Activated CD4-positive, alpha-beta T cell treated with anti-CD3 and anti-CD28 coated beads, Interleukin-2, amount 50 U/mL, for 4 hours (primary cell): ENCODE measurements around the gene IFNAR1.
"Not testable (repeated sequence)": the region's sequence is repeated elsewhere in the genome, so short reads cannot be mapped to it uniquely, and the experiment has no call there.

Source experiments
- DNase-seq, 2 experiments: peaks; one replicate each; pipeline ENCODE4 v3.0.0-alpha.2; 2020

IFNAR1 gene

GRCh38 chr21:33350676-33351075 lies 25.9 kb downstream of the IFNAR1 start:
- DNase-seq = no peak

GRCh38 chr21:33355355-33355754 lies 30.6 kb downstream of the IFNAR1 start:
- DNase-seq = no peak

GRCh38 chr21:33355996-33356395 lies 31.2 kb downstream of the IFNAR1 start:
- DNase-seq = no peak

GRCh38 chr21:33357177-33357576 lies 32.4 kb downstream of the IFNAR1 start:
- DNase-seq = no peak

DNA sequence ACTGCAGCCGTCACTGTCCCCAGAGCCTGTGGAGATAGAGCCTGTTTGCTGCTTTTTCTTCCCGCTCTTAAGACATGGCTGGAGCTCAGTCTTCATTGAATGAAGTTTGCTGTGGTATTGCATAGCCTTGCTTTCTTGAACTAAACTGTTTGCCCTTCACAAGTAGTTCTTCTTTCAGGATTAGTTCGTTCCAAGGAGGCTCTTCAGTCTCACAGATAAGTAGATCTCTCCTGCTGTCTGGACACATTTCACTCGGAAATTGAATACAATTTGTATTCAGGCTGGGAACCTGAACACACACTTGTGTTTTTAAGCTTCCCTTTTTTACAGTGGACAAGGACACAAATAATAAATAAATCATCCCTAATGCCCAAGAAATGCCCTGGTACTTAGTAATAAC lies 34.7 kb downstream of the IFNAR1 start:
- DNase-seq = no peak

- DNase-seq = no peak
Observed at GRCh38 chr21:33360281-33360680, 35.5 kb downstream of the IFNAR1 start.

DNA sequence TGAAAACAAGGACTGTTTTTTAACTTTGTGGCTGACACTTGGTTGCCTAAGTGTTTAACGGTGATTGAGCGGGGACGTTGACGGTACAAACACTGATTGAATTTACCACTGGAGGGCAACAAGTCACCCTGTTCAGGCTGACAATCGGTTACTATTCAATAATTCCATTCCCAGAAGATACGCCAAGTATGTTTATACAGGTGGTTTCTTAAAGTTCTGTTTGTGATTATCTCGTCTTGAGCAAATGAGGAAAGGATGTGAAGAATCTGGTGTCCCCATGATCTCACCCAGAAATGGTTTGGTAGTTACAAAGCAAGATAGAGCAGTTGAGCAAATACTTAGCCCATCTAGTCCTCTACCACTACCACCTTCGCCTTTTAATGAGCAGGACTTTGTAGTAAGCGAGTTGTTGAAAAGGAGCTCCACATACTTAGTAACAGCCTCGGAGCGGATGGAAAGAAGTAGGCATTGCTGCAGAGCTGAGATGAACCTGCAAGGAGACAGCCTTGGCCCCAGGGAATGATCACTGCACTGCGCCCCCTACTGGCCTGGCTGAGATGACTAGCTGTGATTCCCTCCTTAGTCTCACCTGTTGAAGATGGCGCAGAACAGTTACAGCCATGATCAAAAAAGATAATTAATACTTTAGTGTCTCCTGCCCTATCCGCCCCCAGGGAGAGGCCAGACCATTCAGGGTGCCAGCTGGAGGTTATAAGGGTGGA lies 36.3 kb downstream of the IFNAR1 start:
- DNase-seq = peak; percentile 88 to 92

- peak; percentile 52 to 56 for DNase-seq
Observed at GRCh38 chr21:33362044-33362555, 37.3 kb downstream of the IFNAR1 start.

DNA sequence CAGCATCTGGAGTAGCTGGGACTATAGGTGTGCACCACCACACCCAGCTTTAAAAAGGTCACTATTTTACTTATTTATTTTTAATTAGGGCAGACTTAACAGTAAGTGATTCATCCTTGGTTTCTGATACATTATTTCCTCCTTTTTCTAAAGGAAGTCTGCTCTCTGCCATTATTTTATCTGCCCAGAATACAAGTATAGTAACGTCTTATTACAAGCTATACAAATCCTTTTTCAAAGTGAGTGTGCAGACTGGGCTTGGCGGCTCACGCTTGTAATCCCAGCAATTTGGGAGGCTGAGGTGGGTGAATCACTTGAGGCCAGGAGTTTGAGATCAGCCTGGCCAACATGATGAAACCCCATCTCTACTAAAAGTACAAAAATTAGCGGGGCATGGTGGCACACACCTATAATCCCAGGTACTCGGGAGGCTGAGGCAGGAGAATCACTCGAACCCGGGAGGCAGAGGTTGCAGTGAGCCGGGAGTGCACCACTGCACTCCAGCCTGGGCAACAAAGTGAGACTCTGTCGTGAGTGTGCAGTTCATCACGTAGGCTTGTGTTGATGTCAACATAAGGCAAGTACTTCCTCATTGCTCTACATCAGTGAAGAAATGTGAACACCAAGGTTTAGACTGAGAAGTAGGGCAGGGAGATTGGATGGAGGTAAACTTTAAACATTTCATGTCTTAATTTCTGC lies 39.3 kb downstream of the IFNAR1 start:
- DNase-seq = not testable (repeated sequence)

- DNase-seq = no peak
Observed at GRCh38 chr21:33364830-33365229, 40.1 kb downstream of the IFNAR1 start.

DNA sequence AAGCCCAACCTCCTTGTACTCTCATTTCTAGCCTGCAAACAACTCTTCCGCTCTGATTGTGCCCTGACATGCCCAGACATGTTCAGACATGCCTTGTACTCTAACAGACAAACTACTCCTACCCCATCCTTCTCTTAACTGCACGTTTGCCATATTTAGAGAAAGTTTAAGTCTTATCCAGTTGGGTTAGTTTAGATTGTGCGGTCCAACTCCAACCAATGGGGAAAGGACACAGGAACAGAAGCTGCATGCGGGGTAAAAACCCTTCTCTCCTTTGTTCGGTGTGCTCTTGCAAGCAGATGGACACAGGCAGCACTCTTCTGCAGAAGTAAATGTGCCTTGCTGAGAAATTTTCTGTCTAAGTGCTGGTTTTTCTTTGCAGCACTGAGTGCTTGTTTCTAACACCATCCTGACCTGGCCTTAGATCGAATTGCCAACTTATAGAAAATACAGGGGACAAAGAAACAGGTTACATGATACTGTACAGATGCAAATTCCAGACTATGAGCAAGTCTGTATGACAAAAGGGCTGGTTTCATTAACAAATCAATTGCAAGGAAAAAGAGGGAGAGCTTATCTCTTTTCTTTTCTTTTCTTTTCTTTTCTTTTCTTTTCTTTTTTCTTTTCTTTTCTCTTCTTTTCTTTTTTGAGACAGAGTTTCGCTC lies 42.7 kb downstream of the IFNAR1 start:
- DNase-seq = no peak

- DNase-seq = no peak
Observed at GRCh38 chr21:33368124-33368523, 43.4 kb downstream of the IFNAR1 start.

- DNase-seq = no peak
Observed at GRCh38 chr21:33368576-33368975, 43.8 kb downstream of the IFNAR1 start.

- no peak for DNase-seq
Observed at GRCh38 chr21:33369586-33369985, 44.8 kb downstream of the IFNAR1 start.

- DNase-seq = no peak
Observed at GRCh38 chr21:33370305-33370704, 45.5 kb downstream of the IFNAR1 start.

DNA sequence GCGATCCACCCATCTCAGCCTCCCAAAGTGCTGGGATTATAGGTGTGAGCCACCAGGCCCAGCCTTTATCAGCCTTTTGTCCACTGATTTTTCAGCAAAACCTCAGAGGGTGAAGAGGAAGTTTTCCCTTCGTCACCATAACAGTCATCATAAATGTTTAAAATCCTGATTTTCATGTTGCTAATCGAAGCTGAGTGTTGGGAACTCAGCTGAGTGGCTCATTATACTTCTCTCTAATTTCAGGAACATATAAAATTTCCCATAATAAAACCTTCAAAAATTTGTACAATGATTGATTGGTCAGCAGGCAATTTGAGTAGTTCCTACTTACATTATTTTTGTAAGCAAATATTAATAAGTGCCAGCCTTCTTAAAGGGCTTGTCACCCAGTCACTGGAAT lies 46.6 kb downstream of the IFNAR1 start:
- DNase-seq = no peak

GRCh38 chr21:33372582-33372981 lies 47.8 kb downstream of the IFNAR1 start:
- no peak for DNase-seq

DNA sequence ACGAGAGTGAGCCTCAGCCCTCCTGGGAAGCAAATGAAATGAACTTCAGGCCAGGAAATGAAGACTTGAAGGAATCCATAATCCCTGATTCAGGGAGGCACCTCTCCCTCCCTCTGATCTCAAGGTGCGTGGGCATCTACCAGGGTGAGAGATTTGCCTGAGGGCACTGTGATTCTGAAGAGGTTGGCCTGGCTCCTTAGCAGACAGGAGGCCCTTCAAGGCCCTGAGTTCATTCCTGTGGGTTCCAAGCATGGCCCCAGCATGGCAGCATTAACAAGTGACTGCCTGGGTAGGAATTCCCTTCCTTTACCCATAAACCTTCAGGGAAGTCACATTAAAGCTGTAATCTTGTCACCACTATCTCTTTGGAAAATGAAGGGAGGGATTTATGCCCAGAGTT lies 48.7 kb downstream of the IFNAR1 start:
- no peak for DNase-seq

DNA sequence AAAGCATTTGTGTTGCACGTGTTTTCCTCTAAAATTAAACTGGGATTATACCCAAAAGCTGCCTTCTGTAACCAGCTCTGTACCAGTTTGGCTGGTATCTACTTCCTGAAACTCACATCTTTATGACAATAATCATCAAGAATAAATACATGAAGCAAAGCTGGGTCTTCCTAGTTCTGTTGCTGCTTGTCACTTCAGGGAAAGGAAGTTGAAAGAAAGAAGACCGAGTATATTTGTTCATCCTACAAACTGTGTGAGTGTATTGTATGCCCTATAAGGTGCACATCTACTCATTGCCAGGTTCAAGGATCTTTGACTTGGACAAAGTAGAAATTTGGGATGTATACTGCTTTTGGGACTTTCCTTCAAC lies 49.3 kb downstream of the IFNAR1 start:
- DNase-seq = no peak

DNA sequence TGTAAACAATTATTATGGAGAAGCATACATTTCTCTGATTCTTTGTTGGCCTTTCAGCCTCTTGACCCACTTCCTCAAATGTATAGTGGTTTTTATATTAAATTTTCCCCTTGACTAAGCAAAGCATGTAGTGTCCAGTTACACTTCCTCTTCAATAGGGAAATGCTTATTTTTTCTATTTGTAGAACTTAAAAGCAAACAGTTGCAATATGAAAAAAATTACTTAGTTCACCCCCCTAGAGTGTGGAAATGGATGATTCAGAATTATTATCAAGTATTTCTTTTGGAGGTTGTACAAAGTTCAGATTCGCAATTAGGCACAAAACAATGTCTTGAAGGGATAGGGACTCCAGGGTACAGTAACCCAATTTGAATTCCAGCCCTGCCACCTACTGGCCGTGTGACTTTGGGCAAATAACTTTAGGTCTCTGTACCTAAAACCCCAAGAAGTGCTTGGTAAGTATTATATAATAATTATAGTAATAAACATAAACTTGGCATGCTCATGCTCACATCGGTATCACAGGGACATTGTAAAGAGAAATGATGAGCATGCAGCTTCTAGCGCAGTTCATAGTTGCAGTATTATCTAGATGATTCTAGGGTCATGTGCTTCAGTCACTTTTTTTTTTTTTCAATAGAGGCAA lies 49.8 kb downstream of the IFNAR1 start:
- peak; percentile 58 to 64 for DNase-seq

DNA sequence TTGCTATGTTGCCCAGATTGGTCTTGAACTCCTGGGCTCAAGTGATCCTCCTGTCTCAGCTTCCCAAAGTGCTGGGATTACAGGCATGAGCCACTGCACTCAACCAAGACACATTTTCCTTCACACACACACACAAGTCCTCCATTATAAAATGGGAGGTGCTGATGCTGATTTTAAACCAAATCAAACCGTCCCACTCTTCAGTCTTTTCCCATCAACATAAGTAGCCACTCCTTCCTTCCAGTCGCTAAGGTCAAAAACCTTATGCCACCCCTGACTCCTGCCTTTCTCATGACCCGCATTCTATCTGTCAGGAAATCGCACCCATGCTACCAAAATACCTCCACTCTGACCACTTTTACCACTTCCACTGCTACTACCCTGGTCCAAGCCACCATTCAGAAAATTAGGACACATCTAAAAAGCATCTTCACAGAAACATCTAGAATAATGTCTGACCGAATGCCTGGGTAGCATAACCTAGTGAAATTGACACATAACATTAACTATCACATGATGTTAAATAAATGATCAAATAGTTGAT lies 50.4 kb downstream of the IFNAR1 start:
- no peak for DNase-seq

DNA sequence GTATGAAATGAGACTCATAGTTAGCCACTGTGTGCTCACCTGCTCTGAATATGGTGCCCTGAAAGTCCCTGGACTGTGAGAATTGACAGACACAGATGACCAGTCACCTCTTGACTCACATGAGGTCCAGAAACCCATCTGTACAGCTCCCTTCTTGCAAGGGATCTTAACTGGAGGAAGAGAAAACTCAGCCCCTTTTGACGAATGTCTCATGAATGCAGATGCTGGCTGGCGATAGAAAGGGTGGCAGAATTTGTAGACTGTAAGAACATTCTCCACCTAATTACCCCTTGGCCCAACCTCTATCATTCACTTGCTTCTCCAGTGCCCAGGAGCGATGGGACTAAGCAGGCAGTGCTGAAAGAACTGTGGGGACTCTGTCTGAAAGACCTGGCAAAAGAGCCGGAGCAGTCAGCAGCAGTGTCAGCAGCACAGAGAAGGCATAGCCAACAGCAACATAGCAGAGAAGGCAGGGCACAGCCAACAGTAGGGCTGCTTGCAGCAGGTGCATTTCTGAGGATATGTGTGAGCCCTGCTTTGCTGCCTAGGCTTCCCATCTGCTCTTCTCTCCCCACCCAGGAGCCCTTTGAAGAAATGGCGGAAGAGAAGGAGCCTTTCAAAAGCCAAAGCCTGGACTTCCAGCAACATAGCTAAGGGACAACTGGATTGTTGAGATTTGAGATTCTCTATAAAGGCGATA lies 52.6 kb downstream of the IFNAR1 start:
- no peak for DNase-seq
